Duodenal mucosa (tissue), 2 donors: Measurements from ENCODE around the gene SOCS3.
A peak's percentile ranks its signal among the peaks of the same experiment; 100 is the strongest.

ENCODE experiments used
- H3K27ac ChIP-seq: one replicate; pipeline ENCODE4 v1.7.0; 2013; ENCODE audit warnings: low read depth, low read length
- H3K27me3 ChIP-seq, 2 donors: one replicate each; pipeline ENCODE4 v1.7.0; 2013; ENCODE audit warnings: low read length in 2 of 2, control low read depth in 1 of 2; ENCODE audit not compliant: insufficient read depth in 2 of 2, control insufficient read depth in 1 of 2
- H3K36me3 ChIP-seq, 2 donors: one replicate each; pipeline ENCODE4 v1.7.0; 2013; ENCODE audit warnings: low read length in 2 of 2, control low read depth in 1 of 2; ENCODE audit not compliant: insufficient read depth in 2 of 2, control insufficient read depth in 1 of 2
- H3K4me1 ChIP-seq, 2 donors: one replicate each; pipeline ENCODE4 v1.7.0; 2013; ENCODE audit warnings: low read length in 2 of 2, control low read depth in 1 of 2; ENCODE audit not compliant: insufficient read depth in 2 of 2, control insufficient read depth in 1 of 2
- H3K4me3 ChIP-seq, 2 donors: one replicate each; pipeline ENCODE4 v1.7.0; 2013; ENCODE audit warnings: low read length in 2 of 2, low read depth in 1 of 2
- H3K9ac ChIP-seq, 2 donors: one replicate each; pipeline ENCODE4 v1.7.0; 2013; ENCODE audit warnings: low read length in 2 of 2, low read depth in 1 of 2
- H3K9me3 ChIP-seq, 2 donors: one replicate each; pipeline ENCODE4 v1.7.0; 2013; ENCODE audit warnings: low read length in 2 of 2, control low read depth in 1 of 2; ENCODE audit not compliant: control insufficient read depth in 1 of 2

Gene SOCS3, protein sequence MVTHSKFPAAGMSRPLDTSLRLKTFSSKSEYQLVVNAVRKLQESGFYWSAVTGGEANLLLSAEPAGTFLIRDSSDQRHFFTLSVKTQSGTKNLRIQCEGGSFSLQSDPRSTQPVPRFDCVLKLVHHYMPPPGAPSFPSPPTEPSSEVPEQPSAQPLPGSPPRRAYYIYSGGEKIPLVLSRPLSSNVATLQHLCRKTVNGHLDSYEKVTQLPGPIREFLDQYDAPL

DNA sequence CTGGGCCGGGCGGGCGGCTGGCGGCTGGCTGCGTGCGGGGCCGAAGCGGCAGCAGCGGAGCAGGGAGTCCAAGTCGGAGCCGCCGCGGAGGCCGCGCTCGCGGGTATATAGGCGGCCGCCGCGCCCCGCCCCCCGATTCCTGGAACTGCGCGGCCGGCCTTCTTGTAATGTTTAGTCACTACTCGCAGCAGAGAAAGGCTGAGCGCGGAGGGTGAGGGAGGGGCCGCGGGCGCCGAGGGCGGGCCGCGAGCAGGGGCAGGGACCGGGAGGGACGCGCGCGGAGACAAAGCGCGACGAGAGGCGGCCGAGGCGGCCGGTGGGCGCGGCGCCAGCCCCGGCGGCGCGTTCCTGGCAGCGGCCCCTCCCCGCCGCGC is at the start of gene SOCS3:
SOCS3 (minus strand) TSS at position 81 of the 374 bp plus-strand sequence. CDS start 982 bp downstream, outside the sequence.
- Histone ChIP-seq H3K9me3 (no peaks in the 10 kb centered on the region), H3K4me3 (peak within 1 kb of the TSS; percentile 79 to 88), H3K36me3 (peaks cover 5 to 8% of the 10 kb centered on the region in 2 donors), H3K27me3 (peaks cover 0 to 8% of the 10 kb centered on the region in 2 donors), H3K27ac (peak within 1 kb of the TSS; percentile 88), H3K4me1 (peaks cover 31 to 42% of the 10 kb centered on the region in 2 donors), H3K9ac (peak within 1 kb of the TSS; percentile 72 to 82)

DNA sequence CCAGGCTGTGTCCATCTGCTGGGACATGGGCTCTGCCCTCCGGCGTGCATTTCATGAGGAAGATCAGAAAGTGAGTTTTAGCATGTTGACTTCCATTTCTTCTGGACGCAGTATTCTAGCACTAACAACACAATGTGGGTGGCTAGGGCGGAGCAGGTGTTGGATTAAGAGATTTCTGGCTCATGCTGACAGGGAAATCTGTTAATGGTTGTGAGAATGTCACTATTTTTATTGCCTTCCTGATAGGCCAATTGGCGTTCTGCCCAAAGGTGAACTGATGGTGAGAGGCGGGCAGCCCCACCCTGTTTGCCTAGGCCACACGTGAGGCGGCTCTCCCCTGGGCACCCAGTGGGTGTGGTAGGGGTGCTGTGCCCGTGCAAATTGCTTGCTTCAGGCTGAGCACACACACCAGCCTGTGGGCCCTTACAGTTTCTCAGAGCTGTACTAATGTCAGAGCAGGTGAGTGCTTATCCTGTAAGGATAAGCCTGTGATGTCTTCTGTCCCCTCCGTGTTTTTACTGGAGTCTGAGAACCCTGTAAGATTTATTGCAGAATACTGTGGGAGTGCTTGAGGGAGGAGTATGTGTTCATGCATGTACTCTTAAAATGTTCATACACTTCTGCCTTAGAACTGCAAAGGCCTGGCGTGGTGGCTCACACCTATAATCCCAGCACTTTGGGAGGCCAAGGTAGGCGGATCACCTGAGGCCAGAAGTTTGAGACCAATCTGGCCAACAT is 49.5 kb upstream of the SOCS3 start:
- no peaks in the 10 kb centered on the region for H3K27me3 ChIP-seq
- peaks cover 62 to 69% of the 10 kb centered on the region in 2 donors for H3K4me1 ChIP-seq
- H3K27ac ChIP-seq: peak overlapping the region; percentile 83

DNA sequence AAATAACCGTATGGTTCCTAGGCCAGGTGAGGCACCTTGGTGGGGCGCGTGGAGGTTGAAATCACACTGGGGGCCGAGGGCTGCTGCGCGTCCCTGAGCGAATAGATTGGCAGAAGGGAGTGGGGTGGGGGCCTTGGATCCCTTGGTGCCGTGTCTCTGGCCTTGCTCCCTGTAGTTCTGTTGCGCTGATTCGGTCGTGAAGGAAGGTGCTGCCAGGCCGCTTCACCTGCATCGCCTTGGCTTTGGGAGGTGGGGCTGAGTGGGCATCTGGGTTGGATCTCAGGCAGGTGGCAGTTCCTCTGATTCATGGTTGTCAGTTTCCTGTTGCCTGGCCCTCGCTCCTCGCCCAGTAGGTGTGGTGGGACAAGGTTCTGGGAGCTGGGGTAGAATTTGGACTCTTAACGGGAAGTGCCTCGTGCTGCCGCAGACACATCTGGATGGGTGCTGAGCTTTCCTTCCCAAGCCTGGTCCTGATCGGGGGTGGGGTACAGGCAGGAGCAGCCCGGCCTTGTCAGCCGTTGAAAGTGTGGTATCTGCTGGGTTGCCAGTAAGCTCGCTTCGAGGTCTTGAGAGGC is 48.7 kb upstream of the SOCS3 start:
- H3K9me3 ChIP-seq: no peaks in the 10 kb centered on the region
- peaks cover 10 to 40% of the 10 kb centered on the region in 2 donors for H3K36me3 ChIP-seq
- peak overlapping the region; percentile 83 for H3K27ac ChIP-seq
- peak overlapping the region; percentile 48 to 55 for H3K4me3 ChIP-seq
- H3K9ac ChIP-seq: peak overlapping the region; percentile 28 to 50
- H3K27me3 ChIP-seq: no peaks in the 10 kb centered on the region
- H3K4me1 ChIP-seq: peaks cover 55 to 61% of the 10 kb centered on the region in 2 donors

More for the DNA sequence above, 49.5 kb upstream of the SOCS3 start:
- Histone ChIP-seq H3K9ac (peak overlapping the region; percentile 28 to 50), H3K36me3 (peaks cover 4 to 32% of the 10 kb centered on the region in 2 donors), H3K9me3 (no peaks in the 10 kb centered on the region), H3K4me3 (peak overlapping the region; percentile 48 to 55)

DNA sequence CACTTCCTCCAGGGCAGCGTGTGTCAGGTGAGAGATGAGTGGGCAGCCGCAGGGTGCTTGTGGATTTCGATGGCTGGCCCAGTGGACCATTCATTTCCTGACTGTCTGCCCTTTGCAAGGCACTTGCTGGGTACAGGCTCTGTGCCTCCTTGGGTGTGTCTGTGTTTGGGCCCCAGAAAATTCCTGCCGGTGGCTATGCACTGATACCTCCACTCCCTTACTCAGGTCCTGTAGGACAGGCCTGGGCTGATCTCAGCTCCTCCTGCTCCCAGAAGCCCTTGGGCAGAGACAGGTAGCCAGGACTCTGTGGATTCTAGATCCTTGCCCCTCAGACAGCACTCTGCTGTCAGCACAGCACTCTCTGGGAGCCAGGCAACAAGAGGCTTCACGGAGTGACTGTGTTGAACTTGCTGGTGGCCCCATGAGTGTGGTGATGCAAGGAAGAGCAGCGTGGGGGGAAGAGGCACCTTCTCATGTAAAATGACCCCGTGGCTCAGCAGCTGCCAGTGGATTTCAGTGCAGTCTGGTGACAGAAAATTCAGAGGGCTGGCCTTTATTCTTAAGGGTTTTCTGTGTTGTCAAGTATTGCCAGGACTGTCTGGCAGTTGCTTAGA is 47.6 kb upstream of the SOCS3 start:
- H3K9me3 ChIP-seq: no peaks in the 10 kb centered on the region
- H3K4me1 ChIP-seq: peaks cover 44 to 52% of the 10 kb centered on the region in 2 donors
- no peak overlapping the region for H3K27ac ChIP-seq
- peak overlapping the region in 1 of 2 donors; percentile 26 for H3K9ac ChIP-seq
- H3K36me3 ChIP-seq: peaks cover 16 to 40% of the 10 kb centered on the region in 2 donors
- H3K4me3 ChIP-seq: peak overlapping the region in 1 of 2 donors; percentile 48
- H3K27me3 ChIP-seq: no peaks in the 10 kb centered on the region

DNA sequence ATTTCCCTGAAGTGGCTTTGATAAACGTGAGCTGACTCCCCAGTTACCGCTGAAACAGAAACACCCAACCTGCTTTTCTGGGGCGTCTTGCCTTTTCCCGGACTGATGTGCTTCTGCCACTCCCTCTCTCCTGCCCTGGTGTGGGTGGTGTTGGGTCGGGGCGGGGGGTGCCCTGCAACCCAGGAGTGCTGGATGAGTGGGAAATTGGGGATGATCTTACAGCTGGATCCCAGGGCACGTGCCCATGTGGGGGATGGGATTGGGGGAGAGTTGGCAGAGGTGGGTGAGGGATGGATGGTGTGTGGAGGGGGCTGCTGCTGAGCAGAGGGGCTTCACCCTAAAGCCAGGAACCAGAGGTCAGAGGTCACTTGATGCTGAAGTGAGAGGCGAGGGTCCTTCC is 47.0 kb upstream of the SOCS3 start:
- Histone ChIP-seq H3K27me3 (no peaks in the 10 kb centered on the region), H3K9me3 (no peaks in the 10 kb centered on the region), H3K4me3 (no peak overlapping the region), H3K9ac (peak overlapping the region in 1 of 2 donors; percentile 26), H3K36me3 (peaks cover 16 to 42% of the 10 kb centered on the region in 2 donors), H3K27ac (no peak overlapping the region), H3K4me1 (peaks cover 38 to 47% of the 10 kb centered on the region in 2 donors)

DNA sequence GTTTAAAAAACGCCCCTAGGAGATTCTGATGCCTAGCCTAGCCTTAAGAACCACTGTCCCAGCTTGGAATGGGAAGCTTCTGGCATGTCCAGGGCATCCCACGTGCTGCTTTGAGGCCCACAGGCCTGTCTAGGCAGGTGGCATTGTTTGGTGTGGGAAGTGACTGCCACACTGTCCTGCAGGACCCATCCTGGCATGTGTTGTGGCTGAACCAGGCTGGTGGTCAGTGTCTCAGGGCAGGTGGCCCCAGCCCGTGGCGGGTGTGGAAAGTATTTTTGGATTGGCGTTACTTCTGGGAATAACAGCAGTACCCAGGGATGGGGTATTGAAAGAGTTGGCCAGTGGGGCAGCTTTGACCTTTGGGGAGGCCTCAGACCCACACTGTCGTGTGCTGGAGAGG is 46.5 kb upstream of the SOCS3 start:
- peaks cover 19 to 47% of the 10 kb centered on the region in 2 donors for H3K36me3 ChIP-seq
- H3K27ac ChIP-seq: no peak overlapping the region
- H3K27me3 ChIP-seq: no peaks in the 10 kb centered on the region
- no peak overlapping the region for H3K4me3 ChIP-seq
- H3K9me3 ChIP-seq: no peaks in the 10 kb centered on the region
- H3K9ac ChIP-seq: no peak overlapping the region
- H3K4me1 ChIP-seq: peaks cover 33 to 41% of the 10 kb centered on the region in 2 donors

DNA sequence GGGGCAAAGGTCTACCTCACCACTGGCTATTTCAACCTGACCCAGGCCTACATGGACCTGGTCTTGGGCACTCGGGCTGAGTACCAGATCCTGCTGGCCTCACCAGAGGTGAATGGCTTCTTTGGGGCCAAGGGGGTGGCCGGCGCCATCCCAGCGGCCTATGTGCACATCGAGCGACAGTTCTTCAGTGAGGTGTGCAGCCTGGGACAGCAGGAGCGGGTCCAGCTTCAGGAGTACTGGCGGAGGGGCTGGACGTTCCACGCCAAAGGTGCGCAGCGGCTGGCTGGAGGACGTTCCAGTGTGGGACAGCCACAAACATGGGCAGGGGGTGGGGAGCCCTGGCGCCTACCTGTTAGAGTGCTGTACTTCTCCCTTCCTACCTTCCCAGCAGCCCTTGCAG is 43.9 kb upstream of the SOCS3 start:
- H3K27ac ChIP-seq: no peak overlapping the region
- peaks cover 22 to 24% of the 10 kb centered on the region in 2 donors for H3K4me1 ChIP-seq
- H3K27me3 ChIP-seq: no peaks in the 10 kb centered on the region
- H3K36me3 ChIP-seq: peaks cover 41 to 71% of the 10 kb centered on the region in 2 donors
- H3K4me3 ChIP-seq: no peak overlapping the region
- H3K9ac ChIP-seq: no peak overlapping the region
- no peaks in the 10 kb centered on the region for H3K9me3 ChIP-seq

DNA sequence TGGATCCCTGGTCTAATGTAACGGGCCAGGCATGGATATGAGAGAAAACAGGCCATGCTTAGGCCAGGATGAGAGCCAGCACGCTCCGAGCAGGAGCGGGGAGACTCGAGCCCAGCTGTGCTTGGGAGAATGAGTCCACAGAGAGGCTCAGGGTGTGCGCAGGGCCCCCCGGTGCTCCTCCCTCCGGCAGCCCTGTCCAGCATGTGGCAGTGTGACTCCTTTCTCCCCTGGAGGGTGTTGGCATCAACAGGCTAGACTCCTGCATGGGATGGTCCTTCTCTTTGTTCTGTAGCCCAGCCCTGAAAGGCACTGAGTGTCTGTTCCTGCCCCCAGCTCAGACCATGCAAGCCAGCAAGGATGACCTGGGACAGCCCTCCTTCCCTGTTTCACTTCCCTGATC is 42.0 kb upstream of the SOCS3 start:
- Histone ChIP-seq H3K9ac (no peak overlapping the region), H3K27me3 (no peaks in the 10 kb centered on the region), H3K36me3 (peaks cover 55 to 83% of the 10 kb centered on the region in 2 donors), H3K27ac (no peak overlapping the region), H3K4me3 (no peak overlapping the region), H3K4me1 (peaks cover 2 to 7% of the 10 kb centered on the region in 2 donors), H3K9me3 (no peaks in the 10 kb centered on the region)

DNA sequence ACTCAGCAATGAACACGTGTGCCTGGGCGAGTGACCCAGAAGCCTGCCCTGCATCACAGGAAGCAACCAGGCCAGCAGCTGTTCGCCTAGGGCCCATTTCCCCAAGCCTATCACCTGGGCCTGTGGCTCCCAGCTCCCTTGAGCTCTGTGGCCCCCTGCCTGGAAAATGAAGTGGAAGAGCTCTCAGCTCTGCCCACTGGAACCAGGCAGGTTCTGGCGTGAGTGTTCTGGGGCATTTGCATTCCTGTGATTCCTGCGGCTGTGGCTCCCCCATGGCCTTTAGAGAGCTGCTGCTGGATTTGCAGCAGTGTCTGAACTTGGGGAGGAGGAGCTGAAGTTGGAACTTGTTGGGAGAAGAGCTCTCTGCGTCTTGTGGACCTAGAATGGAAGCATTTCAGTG is 41.4 kb upstream of the SOCS3 start:
- peaks cover 0 to under 1% of the 10 kb centered on the region in 2 donors for H3K4me1 ChIP-seq
- no peak overlapping the region for H3K9ac ChIP-seq
- no peaks in the 10 kb centered on the region for H3K9me3 ChIP-seq
- no peak overlapping the region for H3K4me3 ChIP-seq
- no peaks in the 10 kb centered on the region for H3K27me3 ChIP-seq
- no peak overlapping the region for H3K27ac ChIP-seq
- H3K36me3 ChIP-seq: peaks cover 57 to 85% of the 10 kb centered on the region in 2 donors
